Karpas-422 (cell line): ENCODE data around the gene FANCG. TPM values are rescaled to one million over a fixed set of nuclear protein-coding genes. Genes with fewer than 3 reads are reported as not detected.

Experiments used
- DNase-seq: peaks from one replicate; pipeline ENCODE4 v3.0.0-alpha.2; 2015
- H2AFZ ChIP-seq: fragments of 200-600 bp; sonication (generic); 2 replicates; pipeline ENCODE4 v1.6.1; 2014; ENCODE audit warnings: antibody characterized with exemption, low read length, mixed read lengths
- H3K27ac ChIP-seq: fragments of 200-600 bp; sonication (generic); 2 replicates; pipeline ENCODE4 v1.5.1; 2014; ENCODE audit warnings: mild to moderate bottlenecking, low read length, moderate library complexity
- H3K27me3 ChIP-seq: fragments of 200-600 bp; sonication (generic); 2 replicates; pipeline ENCODE4 v1.6.1; 2014; ENCODE audit warnings: low read length, mixed read lengths
- H3K36me3 ChIP-seq: fragments of 200-600 bp; sonication (generic); 2 replicates; pipeline ENCODE4 v1.6.1; 2014; ENCODE audit warnings: low read length, mixed read lengths; ENCODE audit not compliant: insufficient read depth
- H3K4me1 ChIP-seq: fragments of 200-600 bp; sonication (generic); 2 replicates; pipeline ENCODE4 v1.6.1; 2014; ENCODE audit warnings: mild to moderate bottlenecking, low read length, mixed read lengths
- H3K4me2 ChIP-seq: fragments of 200-600 bp; sonication (generic); 2 replicates; pipeline ENCODE4 v1.6.1; 2014; ENCODE audit warnings: low read length, low read depth, mild to moderate bottlenecking; ENCODE audit not compliant: poor library complexity, severe bottlenecking
- H3K4me3 ChIP-seq: fragments of 200-600 bp; sonication (generic); 2 replicates; pipeline ENCODE4 v1.5.1; 2014; ENCODE audit warnings: mild to moderate bottlenecking, antibody characterized with exemption, low read length, mixed read lengths
- H3K79me2 ChIP-seq: fragments of 200-600 bp; sonication (generic); 2 replicates; pipeline ENCODE4 v1.6.1; 2014; ENCODE audit warnings: mild to moderate bottlenecking, low read length, mixed read lengths
- H3K9ac ChIP-seq: fragments of 200-600 bp; sonication (generic); 2 replicates; pipeline ENCODE4 v1.6.0; 2014; ENCODE audit warnings: low read length
- H3K9me2 ChIP-seq: fragments of 200-600 bp; sonication (generic), shearing (Covaris generic); replicated peaks from 2 replicates; pipeline ENCODE4 v1.6.0; 2014; ENCODE audit warnings: mild to moderate bottlenecking, low read length, moderate library complexity; ENCODE audit not compliant: insufficient read depth
- H3K9me3 ChIP-seq: fragments of 300-700, 200-600 bp; sonication (generic); 2 replicates; pipeline ENCODE4 v1.6.1; 2014; ENCODE audit warnings: low read length, mixed read lengths
- H4K20me1 ChIP-seq: fragments of 200-600 bp; sonication (generic); 2 replicates; pipeline ENCODE4 v1.6.1; 2014; ENCODE audit warnings: mild to moderate bottlenecking, antibody characterized with exemption, low read length, low read depth; ENCODE audit not compliant: insufficient read depth
- total RNA-seq: library from RNA; depleted of rRNA; stranded (reverse); fragments of >200 nt; shearing (Covaris generic); gene quantifications from 2 replicates; pipeline ENCODE4 v1.2.3, GENCODE V29; 2014; ENCODE audit warnings: low replicate concordance

The FANCG gene
- total RNA-seq, 1 experiment from 2014 or later = 38.8 TPM

- H3K27ac ChIP-seq = no peak overlapping the region
- no peaks in the 10 kb centered on the region for H3K9me3 ChIP-seq
- H3K4me3 ChIP-seq = no peak overlapping the region
- peaks cover 38% of the 10 kb centered on the region for H3K4me1 ChIP-seq
- DNase-seq = no peak
- H3K9me2 ChIP-seq = no peaks in the 10 kb centered on the region
- peaks cover 9% of the 10 kb centered on the region; the same call in 1 of the 2 replicates for H3K36me3 ChIP-seq
- H2AFZ ChIP-seq = no peak overlapping the region
- H4K20me1 ChIP-seq = peaks cover 19% of the 10 kb centered on the region
- peaks cover 56% of the 10 kb centered on the region for H3K79me2 ChIP-seq
- no peak overlapping the region for H3K4me2 ChIP-seq
- H3K9ac ChIP-seq = no peak overlapping the region
- no peaks in the 10 kb centered on the region for H3K27me3 ChIP-seq
These were observed 5.0 kb downstream of the FANCG start for GRCh38 chr9:35074791-35075190.

- Histone ChIP-seq H3K4me3 (no peak overlapping the region), H3K9me3 (no peaks in the 10 kb centered on the region), H3K9ac (no peak overlapping the region), H2AFZ (no peak overlapping the region), H3K4me1 (peaks cover 40% of the 10 kb centered on the region), H3K4me2 (no peak overlapping the region), H3K9me2 (no peaks in the 10 kb centered on the region), H3K79me2 (peaks cover 57% of the 10 kb centered on the region), H4K20me1 (peaks cover 26% of the 10 kb centered on the region), H3K27me3 (no peaks in the 10 kb centered on the region), H3K36me3 (peaks cover 12% of the 10 kb centered on the region; the same call in 1 of the 2 replicates), H3K27ac (no peak overlapping the region)
- DNase-seq = no peak
These were observed 5.6 kb downstream of the FANCG start for GRCh38 chr9:35074141-35074540.

GRCh38 chr9:35073279-35073612 lies 6.5 kb downstream of the FANCG start:
- no peaks in the 10 kb centered on the region for H3K27me3 ChIP-seq
- H2AFZ ChIP-seq = no peak overlapping the region
- DNase-seq = no peak
- H3K4me1 ChIP-seq = peaks cover 31% of the 10 kb centered on the region
- peak overlapping the region; percentile 17; the same call in 1 of the 2 replicates for H3K9ac ChIP-seq
- no peaks in the 10 kb centered on the region for H3K9me2 ChIP-seq
- peaks cover 19% of the 10 kb centered on the region; the same call in 1 of the 2 replicates for H3K36me3 ChIP-seq
- H3K4me2 ChIP-seq = peak overlapping the region; percentile 52
- peaks cover 57% of the 10 kb centered on the region for H3K79me2 ChIP-seq
- no peaks in the 10 kb centered on the region for H3K9me3 ChIP-seq
- H3K4me3 ChIP-seq = peak overlapping the region; percentile 35; the same call in 1 of the 2 replicates
- H4K20me1 ChIP-seq = peaks cover 35% of the 10 kb centered on the region
- H3K27ac ChIP-seq = peak overlapping the region; percentile 64

- Histone ChIP-seq H3K9me3 (no peaks in the 10 kb centered on the region), H3K4me2 (peak within 1 kb of the TSS; percentile 92), H2AFZ (no peak within 1 kb of the TSS), H3K36me3 (peaks cover 25% of the 10 kb centered on the region), H4K20me1 (peaks cover 40% of the 10 kb centered on the region), H3K9ac (peak within 1 kb of the TSS; percentile 99), H3K9me2 (no peaks in the 10 kb centered on the region), H3K27me3 (no peaks in the 10 kb centered on the region), H3K27ac (peak within 1 kb of the TSS; percentile 96), H3K4me1 (peaks cover 25% of the 10 kb centered on the region), H3K4me3 (peak within 1 kb of the TSS; percentile 94), H3K79me2 (peaks cover 57% of the 10 kb centered on the region)
- DNase-seq = peak; percentile 99
These were observed 7.1 kb downstream of the FANCG start, which contains the start of gene VCP for GRCh38 chr9:35072461-35073278. TSS of gene VCP (minus strand) at chr9:35072625. CDS start at chr9:35072353, 272 bp downstream.

GRCh38 chr9:35071814-35072460 lies 7.8 kb downstream of the FANCG start:
- H3K4me3 ChIP-seq = peak overlapping the region; percentile 94
- H3K27ac ChIP-seq = peak overlapping the region; percentile 96
- H3K4me2 ChIP-seq = peak overlapping the region; percentile 92
- DNase-seq = peak; percentile 93
- no peak overlapping the region for H2AFZ ChIP-seq
- peaks cover 32% of the 10 kb centered on the region for H3K36me3 ChIP-seq
- no peaks in the 10 kb centered on the region for H3K9me2 ChIP-seq
- H3K4me1 ChIP-seq = peaks cover 24% of the 10 kb centered on the region
- peaks cover 48% of the 10 kb centered on the region for H4K20me1 ChIP-seq
- peak overlapping the region; percentile 99 for H3K9ac ChIP-seq
- H3K9me3 ChIP-seq = no peaks in the 10 kb centered on the region
- peaks cover 57% of the 10 kb centered on the region for H3K79me2 ChIP-seq
- H3K27me3 ChIP-seq = no peaks in the 10 kb centered on the region

- Histone ChIP-seq H3K9ac (peak overlapping the region; percentile 99), H2AFZ (no peak overlapping the region), H4K20me1 (peaks cover 50% of the 10 kb centered on the region), H3K79me2 (peaks cover 58% of the 10 kb centered on the region), H3K4me3 (peak overlapping the region; percentile 94), H3K36me3 (peaks cover 37% of the 10 kb centered on the region), H3K27me3 (no peaks in the 10 kb centered on the region), H3K4me1 (peaks cover 24% of the 10 kb centered on the region), H3K4me2 (peak overlapping the region; percentile 92), H3K9me2 (no peaks in the 10 kb centered on the region), H3K27ac (peak overlapping the region; percentile 96), H3K9me3 (no peaks in the 10 kb centered on the region)
- peak; percentile 76 for DNase-seq
These were observed 8.6 kb downstream of the FANCG start for GRCh38 chr9:35070823-35071813.

- Histone ChIP-seq H3K27me3 (no peaks in the 10 kb centered on the region), H3K27ac (no peak overlapping the region), H3K36me3 (peaks cover 48% of the 10 kb centered on the region), H3K79me2 (peaks cover 58% of the 10 kb centered on the region), H4K20me1 (peaks cover 58% of the 10 kb centered on the region), H3K9me3 (no peaks in the 10 kb centered on the region), H3K9ac (no peak overlapping the region), H2AFZ (no peak overlapping the region), H3K4me3 (no peak overlapping the region), H3K4me2 (no peak overlapping the region), H3K9me2 (no peaks in the 10 kb centered on the region), H3K4me1 (peaks cover 24% of the 10 kb centered on the region)
- no peak for DNase-seq
These were observed 10.7 kb downstream of the FANCG start for GRCh38 chr9:35069020-35069419.
